CD4-positive, alpha-beta T cell treated with Interleukin-6 for 4 hours (primary cell): Measurements from ENCODE around the gene PDYN.

Experiments
- DNase-seq: peaks from one replicate; pipeline ENCODE4 v3.0.0-alpha.2; 2020; ENCODE audit warnings: mixed read lengths

The PDYN gene

DNA sequence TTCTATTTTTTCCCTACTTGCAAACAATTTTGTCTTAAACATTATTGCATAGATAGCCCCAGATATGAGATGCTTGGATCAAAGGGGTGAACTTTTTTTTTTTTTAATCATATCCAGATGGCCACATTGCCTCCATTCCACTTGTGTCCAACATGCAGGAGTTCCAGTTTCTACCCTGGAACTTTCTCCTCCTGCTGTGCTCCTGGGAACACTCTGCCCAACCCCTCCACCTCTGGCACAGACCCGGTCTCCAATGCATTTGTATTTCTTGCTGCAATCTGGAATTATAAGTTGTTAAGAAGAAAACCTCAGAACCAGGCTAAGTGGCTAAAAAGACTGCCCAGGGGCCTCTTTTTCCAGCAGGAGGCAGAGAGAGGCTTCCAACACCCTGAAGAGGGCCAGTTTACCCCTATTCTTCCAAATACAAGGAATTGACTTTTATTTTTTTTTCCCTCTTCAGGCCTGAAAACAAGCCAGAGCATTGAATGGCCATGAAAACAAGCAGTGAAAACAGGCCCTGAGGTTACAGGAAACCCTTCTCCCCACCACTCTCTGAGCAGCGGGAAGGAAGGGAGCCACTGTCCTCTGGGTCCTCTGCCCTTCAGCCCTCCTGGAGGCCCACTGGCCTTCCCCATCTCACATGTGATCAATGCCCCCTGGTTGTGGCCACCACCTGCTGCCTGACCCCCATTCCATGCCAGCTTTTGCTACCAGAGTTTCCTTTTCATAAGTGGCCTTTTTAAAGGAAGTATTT, 44.3 kb downstream of the PDYN start:
- no peak for DNase-seq

DNA sequence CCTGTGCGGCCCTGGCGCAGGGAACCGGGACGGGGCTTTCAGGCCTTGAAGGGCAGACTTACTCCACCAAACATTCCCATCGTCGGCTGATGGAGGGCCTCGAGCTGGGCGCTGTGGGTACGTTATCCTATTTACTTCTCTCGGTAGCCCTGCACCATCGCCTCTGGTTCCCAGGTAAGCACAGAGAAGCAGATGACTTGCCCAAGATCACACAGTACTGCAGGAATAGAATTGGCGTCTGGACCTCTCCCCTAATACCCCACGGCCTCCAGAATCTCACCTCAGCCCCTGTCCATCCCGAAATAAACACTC, 46.4 kb downstream of the PDYN start:
- no peak for DNase-seq

DNA sequence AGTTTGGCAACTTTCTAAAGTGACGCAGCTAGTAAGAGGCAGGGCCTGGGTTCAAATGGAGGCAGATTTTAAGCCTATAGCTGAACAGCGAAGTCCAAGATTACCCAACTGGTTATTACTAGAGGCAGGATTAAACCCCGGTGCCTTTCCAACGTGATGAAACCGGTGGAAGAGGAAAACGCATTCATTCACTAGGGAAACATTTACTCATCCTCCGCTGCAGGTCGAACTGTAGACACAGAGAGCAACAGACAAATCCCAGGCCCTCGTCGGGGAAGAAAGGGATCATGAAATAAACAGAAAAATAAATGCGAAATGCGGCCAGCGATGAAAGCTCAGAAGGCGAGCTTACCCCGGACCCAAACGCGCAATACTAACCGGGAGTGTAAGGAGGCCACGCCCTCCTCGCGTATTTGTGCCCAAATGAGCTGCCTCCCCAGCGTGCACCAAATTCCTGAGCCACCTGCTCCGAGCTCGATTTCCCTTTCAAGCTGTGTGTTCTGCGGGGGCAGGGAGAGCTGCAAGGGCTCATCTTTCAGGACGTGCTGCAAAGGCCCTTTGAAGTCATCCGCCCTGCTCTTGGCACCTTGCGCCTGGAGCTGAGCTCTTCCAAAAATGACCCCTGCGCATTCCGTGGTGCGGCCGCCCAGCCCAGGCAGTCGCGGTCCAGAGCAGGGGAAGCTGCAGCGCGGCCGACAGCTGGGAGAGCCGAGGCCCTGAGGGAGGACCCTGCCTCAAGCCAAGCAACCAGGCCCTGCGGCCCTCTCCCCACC, 46.9 kb downstream of the PDYN start:
- no peak for DNase-seq

DNA sequence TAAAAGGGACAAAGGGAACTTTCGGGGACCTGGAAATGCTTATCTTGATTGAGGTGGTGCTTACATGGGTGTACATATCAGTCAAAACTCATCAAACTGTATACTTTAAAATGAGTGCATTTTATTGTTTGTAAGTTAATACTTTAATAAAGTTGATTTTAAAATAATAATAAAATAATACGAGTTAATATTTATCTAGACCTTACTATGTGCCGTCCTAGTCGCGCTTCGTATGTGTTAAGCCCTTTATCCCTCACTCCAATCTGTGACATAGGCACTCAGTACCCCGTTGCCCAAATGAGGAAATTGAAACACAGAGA, 47.5 kb downstream of the PDYN start:
- DNase-seq, result no peak

DNA sequence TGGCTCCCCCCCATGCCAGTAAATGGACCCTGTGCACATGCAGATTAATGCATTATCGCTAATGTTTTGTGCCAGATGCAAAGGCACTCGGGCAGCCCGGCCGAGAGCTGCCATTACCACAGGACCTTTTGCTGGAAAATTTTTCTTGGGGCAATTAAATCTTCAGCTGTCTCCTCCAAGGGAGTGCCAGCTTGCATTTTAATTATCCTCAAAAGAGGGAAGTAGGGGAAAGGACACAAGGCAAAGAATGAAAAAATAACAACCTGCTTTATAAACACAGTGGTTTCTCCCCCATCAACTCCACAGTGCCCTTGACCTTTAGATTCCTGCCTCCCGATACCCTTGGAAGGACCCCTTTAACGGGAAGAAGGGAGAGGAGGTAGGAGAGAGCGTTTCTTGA, 48.2 kb downstream of the PDYN start:
- no peak for DNase-seq

DNA sequence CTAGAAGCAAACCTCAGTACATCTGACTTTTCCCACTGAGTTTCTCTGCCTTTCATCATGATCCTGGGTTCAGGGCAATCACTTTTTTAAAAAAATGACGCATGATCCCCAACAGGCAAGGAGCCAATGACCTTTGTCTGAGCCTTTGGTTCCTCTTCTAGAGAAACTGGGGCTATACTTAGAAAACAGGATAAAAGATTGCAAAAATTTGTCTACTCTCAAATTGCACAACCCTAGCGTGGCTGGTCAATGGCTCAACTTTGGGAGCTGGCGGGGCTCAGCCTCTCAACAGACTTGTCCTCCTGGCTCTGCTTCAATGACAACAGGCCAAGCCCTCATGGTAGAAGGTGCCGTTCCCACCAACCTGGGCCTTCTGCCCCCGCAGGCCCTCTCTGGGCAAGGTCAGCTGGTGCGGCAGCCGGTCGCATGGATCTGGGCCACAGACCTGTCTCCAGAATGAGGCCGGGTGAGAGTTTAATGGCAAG, 48.7 kb downstream of the PDYN start:
- DNase-seq, result no peak

DNA sequence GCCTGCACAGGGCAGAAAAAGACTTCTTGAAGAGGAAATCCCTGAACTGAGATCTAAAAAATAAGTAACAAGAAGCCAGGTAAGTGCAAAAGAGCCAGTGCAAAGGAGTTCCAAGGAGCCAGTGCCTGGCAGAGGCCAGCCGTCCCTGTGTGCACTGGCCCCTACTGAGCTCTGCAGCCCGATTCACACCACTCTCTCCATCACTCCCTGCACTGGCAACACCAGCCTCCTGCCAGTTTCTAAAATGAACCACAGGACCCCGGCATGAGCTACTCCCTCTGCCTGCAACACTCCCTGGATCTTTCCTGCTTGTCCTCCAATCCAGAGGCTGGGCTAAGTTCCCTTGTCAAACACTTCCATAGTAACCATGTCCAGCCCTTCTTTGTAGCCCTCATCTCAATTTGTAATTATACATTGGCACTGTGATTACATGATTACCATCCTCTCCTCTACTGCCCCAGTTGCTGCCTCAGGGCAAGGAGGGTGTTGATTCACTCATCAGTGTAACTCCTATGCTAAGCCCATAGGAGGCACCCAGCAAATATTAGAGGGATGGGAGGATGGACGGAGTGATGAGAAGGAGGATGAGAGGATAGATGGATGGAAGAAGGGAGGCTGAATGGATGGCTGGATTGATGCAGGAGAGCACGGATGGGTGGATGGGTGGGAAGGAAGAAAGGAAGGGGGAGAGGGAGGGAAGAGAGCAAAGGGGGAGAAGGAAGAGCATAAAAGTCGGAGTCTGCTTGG, 49.3 kb downstream of the PDYN start:
- DNase-seq, result no peak

DNA sequence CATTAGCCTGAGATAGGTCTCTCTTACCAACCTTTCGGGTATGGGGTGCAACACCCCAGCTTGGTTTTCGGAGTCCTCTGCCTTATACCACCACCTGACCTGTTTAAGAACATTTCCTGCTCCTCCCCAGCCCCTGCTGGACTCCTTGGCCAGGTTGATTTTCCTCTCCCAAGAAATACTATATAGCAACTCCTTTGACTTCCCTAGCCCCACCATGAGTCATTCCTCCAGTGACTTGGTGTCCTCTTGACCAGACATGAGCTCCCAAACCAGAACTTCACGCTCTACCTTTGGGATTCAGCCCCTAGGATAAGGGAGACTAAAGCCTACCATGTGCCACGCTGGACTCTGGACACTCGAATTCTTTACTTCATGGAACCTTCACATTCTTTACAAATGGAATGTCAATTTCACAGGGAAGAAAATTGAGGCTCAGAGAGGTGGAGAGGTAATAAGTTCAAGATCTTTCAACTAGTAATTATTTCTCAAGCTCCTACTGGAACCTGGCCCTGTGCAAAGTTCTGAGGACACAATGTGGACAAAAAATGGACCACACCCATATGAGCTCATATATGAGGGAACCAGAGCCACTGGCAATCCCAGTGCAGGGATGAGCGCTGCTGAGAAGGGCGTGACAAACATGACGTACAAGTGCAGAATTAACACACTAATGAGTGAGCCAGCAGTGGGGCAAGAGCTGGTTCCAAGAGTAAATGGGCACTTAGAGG, 50.4 kb downstream of the PDYN start:
- DNase-seq, result no peak

DNA sequence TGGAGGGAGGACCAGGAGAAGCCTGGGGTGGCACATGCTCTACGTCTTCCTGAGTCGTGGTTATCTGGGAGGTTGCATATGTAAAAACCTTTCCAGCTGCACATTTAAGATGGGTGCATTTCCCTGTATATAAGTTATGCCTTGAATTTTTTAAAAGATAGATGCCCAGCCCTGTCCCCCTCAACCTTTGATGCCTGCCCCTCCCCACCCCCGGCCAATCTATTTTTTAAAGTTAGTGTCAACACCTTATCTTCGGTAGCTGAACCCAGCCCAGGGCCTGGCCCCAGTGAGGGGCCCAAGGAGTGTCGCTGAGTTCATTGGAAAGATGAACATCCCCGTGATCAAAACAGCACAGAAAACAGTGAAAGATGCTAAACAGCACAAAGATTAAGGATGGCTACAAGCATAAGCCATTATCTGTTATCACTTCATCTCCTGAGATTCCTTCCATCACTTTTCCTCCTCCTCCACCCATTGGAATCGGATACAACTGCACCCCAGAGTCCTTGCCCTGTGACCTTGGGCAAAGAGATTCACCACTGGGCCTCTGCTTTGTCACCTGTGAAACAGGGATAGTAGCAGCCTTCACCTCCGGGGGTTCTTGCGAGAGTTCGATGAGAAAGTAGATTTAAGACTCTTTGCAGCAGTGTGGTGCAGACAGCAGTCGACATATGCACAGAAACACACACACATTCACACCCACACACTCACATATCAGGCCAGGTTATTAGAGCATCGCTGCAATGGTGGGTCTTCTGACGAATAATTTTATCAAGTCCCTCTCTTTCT, 51.2 kb downstream of the PDYN start:
- DNase-seq, result no peak

DNA sequence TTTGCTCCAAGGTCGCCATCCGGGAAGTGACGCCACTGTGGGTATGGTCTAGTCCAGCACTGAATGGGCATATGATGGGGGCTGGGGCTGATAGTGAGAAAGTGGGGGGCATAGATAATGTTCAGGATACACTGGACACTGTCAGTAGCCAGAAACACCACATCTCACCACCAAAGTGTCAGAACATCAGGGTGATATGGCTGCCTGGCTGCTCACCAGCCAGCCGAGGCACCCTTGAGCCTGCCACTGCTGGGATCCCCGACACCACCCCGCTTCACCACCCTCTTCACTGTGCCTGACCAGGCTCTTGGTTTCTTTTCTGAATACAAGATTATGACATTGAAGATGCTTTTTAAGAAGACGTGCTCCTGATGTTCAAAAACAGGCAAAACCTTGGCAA, 51.8 kb downstream of the PDYN start:
- DNase-seq, result no peak

DNA sequence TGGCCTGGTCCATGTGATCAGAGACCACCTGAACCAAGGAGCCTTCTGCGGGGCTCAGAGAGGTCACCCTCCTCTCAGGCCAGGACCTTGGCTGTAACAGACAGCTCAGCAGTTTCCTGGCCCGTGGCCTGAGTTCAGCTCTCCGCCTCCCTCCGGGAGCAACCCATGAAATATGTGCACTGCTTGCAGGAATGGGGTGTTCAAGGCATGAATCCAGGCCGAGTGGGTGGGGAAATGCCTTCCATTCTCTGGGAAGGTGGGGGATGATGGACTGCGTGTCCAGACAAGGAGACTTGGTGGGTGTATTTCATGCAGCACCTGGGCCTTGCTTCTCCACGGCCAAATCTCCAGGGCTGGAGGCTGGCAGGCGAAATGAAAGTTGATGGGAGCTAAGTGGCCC, 52.6 kb downstream of the PDYN start:
- no peak for DNase-seq

DNA sequence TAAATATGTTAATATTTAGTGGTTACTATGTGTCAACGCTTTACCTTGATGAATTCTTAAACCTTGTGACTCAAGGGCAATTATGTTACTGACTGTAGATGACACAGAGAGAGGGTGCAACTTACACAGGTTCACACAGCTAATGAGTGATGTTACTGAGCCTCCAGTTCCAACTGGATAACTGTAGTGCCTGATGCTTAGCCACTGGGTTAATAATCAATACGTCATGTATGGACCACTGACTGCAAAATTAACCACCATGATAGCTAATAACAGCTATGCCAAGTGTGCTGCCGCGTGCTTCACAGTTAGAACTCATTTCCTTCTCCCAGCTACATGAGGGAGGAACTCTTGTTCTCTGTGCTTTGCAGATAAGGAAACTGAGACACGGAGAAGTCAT, 53.3 kb downstream of the PDYN start:
- DNase-seq, result no peak

DNA sequence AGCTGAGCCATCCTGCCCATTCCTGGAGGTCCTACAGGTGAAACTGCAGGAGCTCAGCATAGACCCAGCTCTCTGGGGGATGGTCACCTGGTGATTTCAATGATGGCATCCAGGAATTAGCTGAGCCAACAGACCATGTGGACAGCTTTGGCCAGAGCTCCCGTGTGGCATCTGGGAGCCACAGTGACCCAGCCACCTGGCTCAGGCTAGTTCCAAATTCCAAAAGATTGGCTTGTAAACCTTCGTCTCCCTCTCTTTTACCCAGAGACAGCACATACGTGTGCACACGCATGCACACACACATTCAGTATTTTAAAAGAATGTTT, 54.6 kb downstream of the PDYN start:
- no peak for DNase-seq

DNA sequence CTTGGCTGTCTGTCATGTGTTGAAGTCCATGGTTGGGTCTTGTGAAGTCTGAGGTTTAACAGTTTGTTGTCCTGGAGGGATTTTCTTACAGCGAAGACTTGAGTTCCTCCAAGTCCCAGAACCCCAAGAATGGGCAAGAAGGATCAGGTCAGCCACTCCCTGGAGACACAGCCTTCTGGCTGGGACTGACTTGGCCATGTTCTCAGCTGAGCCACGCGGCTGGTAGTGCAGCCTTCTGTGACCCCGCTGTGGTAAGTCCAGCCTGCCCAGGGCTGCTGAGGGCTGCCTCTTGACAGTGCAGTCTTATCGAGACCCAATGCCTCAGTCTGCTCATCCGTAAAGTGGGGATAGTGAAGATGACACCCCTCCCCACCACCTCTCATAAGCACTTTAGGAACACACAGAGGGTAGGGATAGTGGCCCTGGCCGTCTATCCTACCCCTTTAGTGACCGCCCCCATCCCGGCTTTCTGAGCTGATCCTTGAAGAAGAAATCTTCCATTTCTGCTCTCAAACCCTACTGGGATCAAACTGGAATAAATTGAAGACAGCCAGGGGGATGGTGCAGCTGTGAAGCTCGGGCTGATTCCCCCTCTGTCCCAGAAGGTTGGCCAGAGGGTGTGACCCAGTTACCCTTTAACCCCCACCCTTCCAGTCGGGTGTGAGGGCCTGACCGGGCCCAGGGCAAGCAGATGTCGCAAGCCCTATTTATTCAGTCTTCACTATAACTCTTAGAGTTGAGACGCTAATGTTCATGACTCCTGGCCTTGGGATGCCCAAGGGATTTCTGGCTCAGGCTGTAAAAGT, 55.2 kb downstream of the PDYN start:
- no peak for DNase-seq

DNA sequence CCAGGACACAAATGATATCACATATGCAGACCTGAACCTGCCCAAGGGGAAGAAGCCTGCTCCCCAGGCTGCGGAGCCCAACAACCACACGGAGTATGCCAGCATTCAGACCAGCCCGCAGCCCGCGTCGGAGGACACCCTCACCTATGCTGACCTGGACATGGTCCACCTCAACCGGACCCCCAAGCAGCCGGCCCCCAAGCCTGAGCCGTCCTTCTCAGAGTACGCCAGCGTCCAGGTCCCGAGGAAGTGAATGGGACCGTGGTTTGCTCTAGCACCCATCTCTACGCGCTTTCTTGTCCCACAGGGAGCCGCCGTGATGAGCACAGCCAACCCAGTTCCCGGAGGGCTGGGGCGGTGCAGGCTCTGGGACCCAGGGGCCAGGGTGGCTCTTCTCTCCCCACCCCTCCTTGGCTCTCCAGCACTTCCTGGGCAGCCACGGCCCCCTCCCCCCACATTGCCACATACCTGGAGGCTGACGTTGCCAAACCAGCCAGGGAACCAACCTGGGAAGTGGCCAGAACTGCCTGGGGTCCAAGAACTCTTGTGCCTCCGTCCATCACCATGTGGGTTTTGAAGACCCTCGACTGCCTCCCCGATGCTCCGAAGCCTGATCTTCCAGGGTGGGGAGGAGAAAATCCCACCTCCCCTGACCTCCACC, 56.4 kb downstream of the PDYN start:
- DNase-seq, result no peak

DNA sequence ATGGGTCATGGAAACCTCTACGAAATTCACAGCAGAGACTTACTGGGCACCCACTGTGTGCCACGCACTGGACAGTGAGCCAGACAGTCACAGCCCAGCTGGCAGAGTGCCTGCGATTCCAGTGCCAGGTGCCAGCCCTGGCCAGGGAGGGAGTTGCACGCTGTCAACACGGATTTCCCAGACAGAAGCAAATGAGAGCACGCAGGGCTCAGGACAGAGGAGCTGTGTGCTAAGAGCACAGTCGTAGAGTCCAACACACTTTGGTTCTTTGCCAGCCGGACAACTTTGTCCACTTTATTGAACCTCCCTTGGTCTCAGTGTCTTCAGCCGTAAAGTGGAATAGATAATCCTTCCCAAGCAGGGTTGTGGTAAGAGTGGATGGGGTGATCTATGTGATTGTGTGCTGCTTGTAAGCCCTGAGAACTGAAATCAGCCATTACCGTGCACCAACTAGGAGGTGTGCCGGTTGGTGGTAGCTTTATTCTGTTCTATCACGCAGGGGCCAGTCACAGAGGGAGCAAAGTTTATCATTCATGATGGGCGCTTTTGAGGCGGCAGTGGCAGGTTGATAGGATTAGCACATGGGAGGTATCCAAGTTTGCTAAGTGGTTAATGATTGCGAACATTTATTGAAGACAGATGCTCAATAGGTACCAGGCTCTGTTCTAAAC, 58.0 kb downstream of the PDYN start:
- DNase-seq, result no peak

DNA sequence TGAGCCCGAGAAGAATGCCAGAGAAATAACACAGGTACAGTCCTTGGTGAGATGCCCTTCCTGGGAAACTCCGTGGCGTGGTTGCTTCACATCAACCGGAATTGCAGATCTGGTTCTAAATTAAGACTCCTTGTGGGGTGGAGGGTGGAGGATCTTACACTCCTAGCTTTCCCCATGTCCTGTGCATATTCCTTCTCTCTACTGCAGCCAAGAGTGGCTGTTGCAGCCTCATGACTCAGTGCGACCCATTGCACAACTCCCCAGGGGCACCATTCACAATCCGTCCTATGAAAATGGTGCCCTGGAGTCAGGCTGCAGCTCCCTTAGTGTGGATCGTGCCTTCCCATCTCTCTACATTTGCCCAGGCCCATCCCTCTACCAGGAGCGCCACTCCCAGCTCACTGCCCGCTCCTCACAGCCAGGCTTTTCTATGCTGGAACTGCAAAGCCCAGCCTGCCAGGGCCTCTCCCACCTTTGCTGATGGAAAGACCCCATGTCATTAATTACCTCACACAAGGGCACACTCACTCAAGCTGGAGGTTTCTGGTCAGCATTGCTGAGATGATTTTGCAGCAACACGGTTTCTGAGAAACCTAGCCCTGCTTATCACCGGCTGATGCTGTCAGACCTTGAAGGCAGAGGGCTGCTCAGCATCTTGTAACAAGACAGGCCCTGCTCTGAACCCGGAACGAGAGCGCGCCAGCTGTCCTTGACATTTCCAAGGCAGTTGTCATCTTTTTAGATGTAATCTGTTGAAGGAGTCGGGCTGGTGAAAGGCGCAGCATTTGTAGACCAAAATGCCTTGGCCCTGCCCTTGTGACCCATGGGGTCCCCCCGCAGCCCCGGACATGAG, 58.9 kb downstream of the PDYN start:
- DNase-seq, result no peak

DNA sequence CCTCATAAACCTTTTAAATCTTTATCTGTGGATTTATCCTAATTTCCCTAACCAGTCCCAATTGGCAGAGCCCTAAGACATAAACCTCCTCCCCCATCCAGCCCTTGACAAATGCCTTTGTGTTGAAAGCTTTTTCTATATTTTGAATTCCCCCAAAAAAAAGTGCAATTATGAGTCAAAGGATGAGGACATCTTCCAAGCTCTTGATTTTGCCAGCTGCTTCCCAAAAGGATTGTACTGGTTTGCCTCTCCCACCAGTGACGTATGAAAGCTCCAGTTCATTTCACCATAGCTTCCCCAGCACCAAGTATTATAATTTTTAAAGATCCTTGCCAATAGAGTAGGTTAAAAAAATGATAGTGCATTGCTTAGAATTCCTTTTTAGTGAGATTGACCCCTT, 59.7 kb downstream of the PDYN start:
- no peak for DNase-seq

DNA sequence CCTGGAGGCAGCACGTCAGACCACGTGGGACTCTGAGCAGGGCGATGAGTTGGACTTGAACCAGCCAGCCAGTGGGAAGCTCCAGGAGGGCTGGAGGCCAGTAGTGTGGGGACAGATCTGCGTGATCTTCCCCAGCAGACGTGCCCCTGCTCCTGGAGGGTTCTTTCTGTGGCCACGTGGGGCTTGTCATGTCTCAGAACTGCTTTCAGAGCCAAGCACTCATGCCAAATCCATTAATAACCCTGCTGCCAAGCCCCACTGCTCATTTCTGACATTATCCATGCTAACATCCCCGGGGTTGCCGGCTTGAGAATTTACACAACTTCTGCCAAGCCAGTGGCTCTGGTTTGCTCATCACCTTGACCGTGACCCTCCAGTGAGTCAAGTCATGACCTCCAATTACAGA, 60.4 kb downstream of the PDYN start:
- no peak for DNase-seq

DNA sequence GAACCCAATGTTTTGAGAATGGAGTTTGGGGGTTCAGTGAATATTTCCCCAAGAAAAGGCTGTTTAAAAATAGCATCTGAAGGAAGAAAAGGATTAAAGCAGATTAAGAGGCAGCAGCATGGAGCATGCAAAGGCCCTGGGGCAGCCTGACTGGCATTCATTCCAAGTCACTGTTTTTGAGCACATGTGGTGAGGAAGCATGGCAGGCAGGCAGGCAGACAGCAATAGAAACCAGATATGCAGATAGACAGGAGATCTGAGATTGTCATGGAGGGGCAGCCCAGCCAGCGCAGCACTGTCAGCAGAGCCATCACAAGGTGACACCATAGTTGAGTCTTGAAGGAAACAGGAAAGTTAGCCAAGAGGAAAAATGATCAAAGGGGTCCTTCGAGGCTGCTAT, 60.9 kb downstream of the PDYN start:
- DNase-seq, result no peak
